Measurements from ENCODE around the gene PAXX. TPM values are rescaled to one million over a fixed set of nuclear protein-coding genes. Genes with fewer than 3 reads are reported as not detected.

Gene PAXX
- total RNA-seq, 5 donors from 2014 or later (not counting 1 experiment from before 2014, with no cell fraction given) = 81.3 to 173 (median 127) TPM

GRCh38 chr9:137009938-137010732 lies 17.9 kb downstream of the PAXX start:
- no peak overlapping the region for H3K4me3 Mint-ChIP-seq
- Histone ChIP-seq H3K36me3 (ENCODE audit: control insufficient read depth in 2 of 2, extremely low read depth in 1 of 2, insufficient read depth in 1 of 2, low read length in 1 of 2) (peaks cover 0 to 31% of the 10 kb centered on the region in 2 donors), H3K27me3 (replicated peaks in 1 of 2; ENCODE audit: control insufficient read depth in 2 of 2, extremely low read depth in 1 of 2, insufficient read depth in 2 of 2, low read length in 1 of 2) (no peaks in the 10 kb centered on the region), H3K9me3 (no peaks in the 10 kb centered on the region), H3K4me1 (ENCODE audit: control insufficient read depth in 1 of 2, extremely low read depth in 1 of 2, insufficient read depth in 2 of 2, low read length in 2 of 2) (peaks cover 0 to 15% of the 10 kb centered on the region in 2 experiments), H3K27ac (ENCODE audit: low read length) (no peak overlapping the region), H3K4me3 (ENCODE audit: control insufficient read depth in 1 of 2, extremely low read depth in 1 of 2, low read length in 1 of 2) (no peak overlapping the region)
- no peak overlapping the region for H3K27ac Mint-ChIP-seq
- no peaks in the 10 kb centered on the region for H3K27me3 Mint-ChIP-seq
- no peak for DNase-seq
- H3K36me3 Mint-ChIP-seq = peaks cover 6% of the 10 kb centered on the region
- no peak for ATAC-seq (replicated peaks in 1 of 4)
- ChIA-PET CTCF (no interaction called here), POLR2A (interaction anchor here in 1 of 2 donors (0.5 kb wide), 1 partner anchor 44 kb away, joined by 3 read pairs; no protein-coding TSS in a partner anchor)
- H3K9me3 Mint-ChIP-seq = no peaks in the 10 kb centered on the region
- H3K4me1 Mint-ChIP-seq = peaks cover 0 to 3% (median 0%) of the 10 kb centered on the region in 3 donors
- WGBS (ENCODE audit: insufficient coverage) = 95% methylated on average over 41 of the region's 49 CpGs

- Mint-ChIP-seq H3K4me1 (peaks cover 0 to under 1% (median 0%) of the 10 kb centered on the region in 3 donors), H3K36me3 (peaks cover 10% of the 10 kb centered on the region), H3K27me3 (no peaks in the 10 kb centered on the region), H3K4me3 (no peak overlapping the region), H3K9me3 (no peaks in the 10 kb centered on the region), H3K27ac (no peak overlapping the region)
- no peaks in the 10 kb centered on the region for H3K27me3 ChIP-seq (replicated peaks in 1 of 2; ENCODE audit: control insufficient read depth in 2 of 2, extremely low read depth in 1 of 2, insufficient read depth in 2 of 2, low read length in 1 of 2)
- DNase-seq (no peak), ATAC-seq (replicated peaks in 1 of 4) (no peak)
- ChIA-PET POLR2A (no interaction called here), CTCF (interaction anchor here (0.5 to 0.6 kb wide), 2 partner anchors 14 to 33 kb away, joined by 3 to 5 read pairs; no protein-coding TSS in a partner anchor)
- H3K9me3 ChIP-seq = no peaks in the 10 kb centered on the region
- no peak overlapping the region for H3K4me3 ChIP-seq (ENCODE audit: control insufficient read depth in 1 of 2, extremely low read depth in 1 of 2, low read length in 1 of 2)
- H3K27ac ChIP-seq (ENCODE audit: low read length) = no peak overlapping the region
- peaks cover 0 to 40% of the 10 kb centered on the region in 2 donors for H3K36me3 ChIP-seq (ENCODE audit: control insufficient read depth in 2 of 2, extremely low read depth in 1 of 2, insufficient read depth in 1 of 2, low read length in 1 of 2)
- 94% methylated on average over 20 of the region's 24 CpGs for WGBS (ENCODE audit: insufficient coverage)
- peaks cover 0 to 12% of the 10 kb centered on the region in 2 experiments for H3K4me1 ChIP-seq (ENCODE audit: control insufficient read depth in 1 of 2, extremely low read depth in 1 of 2, insufficient read depth in 2 of 2, low read length in 2 of 2)
Observed at GRCh38 chr9:137011156-137011555, 18.9 kb downstream of the PAXX start.

- Mint-ChIP-seq H3K27me3 (no peaks in the 10 kb centered on the region), H3K36me3 (peaks cover 14% of the 10 kb centered on the region)
Observed at GRCh38 chr9:137011907-137012675, 19.9 kb downstream of the PAXX start.

GRCh38 chr9:137012694-137013570 lies 20.7 kb downstream of the PAXX start:
- POLR2A ChIA-PET = no interaction called here
- no peaks in the 10 kb centered on the region for H3K4me1 Mint-ChIP-seq
- Histone ChIP-seq H3K4me3 (ENCODE audit: control insufficient read depth in 1 of 2, extremely low read depth in 1 of 2, low read length in 1 of 2) (no peak overlapping the region), H3K9me3 (no peaks in the 10 kb centered on the region), H3K27ac (ENCODE audit: low read length) (no peak overlapping the region), H3K27me3 (replicated peaks in 1 of 2; ENCODE audit: control insufficient read depth in 2 of 2, extremely low read depth in 1 of 2, insufficient read depth in 2 of 2, low read length in 1 of 2) (no peaks in the 10 kb centered on the region), H3K4me1 (ENCODE audit: control insufficient read depth in 1 of 2, extremely low read depth in 1 of 2, insufficient read depth in 2 of 2, low read length in 2 of 2) (peaks cover 0 to 4% of the 10 kb centered on the region in 2 experiments), H3K36me3 (ENCODE audit: control insufficient read depth in 2 of 2, extremely low read depth in 1 of 2, insufficient read depth in 1 of 2, low read length in 1 of 2) (peaks cover 6 to 52% of the 10 kb centered on the region in 2 donors)
- 96% methylated on average over 44 of the region's 67 CpGs for WGBS (ENCODE audit: insufficient coverage)
- ATAC-seq (replicated peaks in 1 of 4) (no peak), DNase-seq (no peak)
- no peaks in the 10 kb centered on the region for H3K27me3 Mint-ChIP-seq
- H3K36me3 Mint-ChIP-seq = peaks cover 14% of the 10 kb centered on the region
- CTCF ChIA-PET = no interaction called here
- H3K4me3 Mint-ChIP-seq = no peak overlapping the region
- no peak overlapping the region for H3K27ac Mint-ChIP-seq
- no peaks in the 10 kb centered on the region for H3K9me3 Mint-ChIP-seq

More at GRCh38 chr9:137011907-137012675, 19.9 kb downstream of the PAXX start:
- Mint-ChIP-seq H3K9me3 (no peaks in the 10 kb centered on the region), H3K4me3 (no peak overlapping the region), H3K4me1 (no peaks in the 10 kb centered on the region), H3K27ac (no peak overlapping the region)
- Histone ChIP-seq H3K27ac (ENCODE audit: low read length) (no peak overlapping the region), H3K4me1 (ENCODE audit: control insufficient read depth in 1 of 2, extremely low read depth in 1 of 2, insufficient read depth in 2 of 2, low read length in 2 of 2) (peaks cover 0 to 4% of the 10 kb centered on the region in 2 experiments), H3K4me3 (ENCODE audit: control insufficient read depth in 1 of 2, extremely low read depth in 1 of 2, low read length in 1 of 2) (no peak overlapping the region), H3K36me3 (ENCODE audit: control insufficient read depth in 2 of 2, extremely low read depth in 1 of 2, insufficient read depth in 1 of 2, low read length in 1 of 2) (peaks cover 2 to 48% of the 10 kb centered on the region in 2 donors), H3K27me3 (replicated peaks in 1 of 2; ENCODE audit: control insufficient read depth in 2 of 2, extremely low read depth in 1 of 2, insufficient read depth in 2 of 2, low read length in 1 of 2) (no peaks in the 10 kb centered on the region), H3K9me3 (no peaks in the 10 kb centered on the region)
- no peak for DNase-seq
- WGBS (ENCODE audit: insufficient coverage) = 93% methylated on average over 24 of the region's 39 CpGs
- ChIA-PET POLR2A (interaction anchor here in 1 of 2 donors (0.5 kb wide), 1 partner anchor 554 kb away, joined by 7 read pairs; no protein-coding TSS in a partner anchor), CTCF (interaction anchor here (0.5 to 0.6 kb wide), 2 partner anchors 13 to 34 kb away, joined by 3 to 5 read pairs; no protein-coding TSS in a partner anchor)
- no peak for ATAC-seq (replicated peaks in 1 of 4)

- Mint-ChIP-seq H3K4me1 (no peaks in the 10 kb centered on the region), H3K4me3 (no peak overlapping the region), H3K27me3 (no peaks in the 10 kb centered on the region), H3K36me3 (peaks cover 14% of the 10 kb centered on the region), H3K27ac (no peak overlapping the region), H3K9me3 (no peaks in the 10 kb centered on the region)
- CTCF ChIA-PET = no interaction called here
- H3K36me3 ChIP-seq (ENCODE audit: control insufficient read depth in 2 of 2, extremely low read depth in 1 of 2, insufficient read depth in 1 of 2, low read length in 1 of 2) = peaks cover 6 to 51% of the 10 kb centered on the region in 2 donors
- WGBS (ENCODE audit: insufficient coverage) = 94% methylated on average over 14 of the region's 20 CpGs
- no peak for DNase-seq
- no peaks in the 10 kb centered on the region for H3K27me3 ChIP-seq (replicated peaks in 1 of 2; ENCODE audit: control insufficient read depth in 2 of 2, extremely low read depth in 1 of 2, insufficient read depth in 2 of 2, low read length in 1 of 2)
- no peak for ATAC-seq (replicated peaks in 1 of 4)
- H3K27ac ChIP-seq (ENCODE audit: low read length) = no peak overlapping the region
- peaks cover 0 to 4% of the 10 kb centered on the region in 2 experiments for H3K4me1 ChIP-seq (ENCODE audit: control insufficient read depth in 1 of 2, extremely low read depth in 1 of 2, insufficient read depth in 2 of 2, low read length in 2 of 2)
- POLR2A ChIA-PET = no interaction called here
- no peaks in the 10 kb centered on the region for H3K9me3 ChIP-seq
- no peak overlapping the region for H3K4me3 ChIP-seq (ENCODE audit: control insufficient read depth in 1 of 2, extremely low read depth in 1 of 2, low read length in 1 of 2)
Observed at GRCh38 chr9:137013571-137013940, 21.3 kb downstream of the PAXX start.

GRCh38 chr9:137014166-137014565 lies 21.9 kb downstream of the PAXX start:
- peaks cover 14% of the 10 kb centered on the region for H3K36me3 Mint-ChIP-seq
- Histone ChIP-seq H3K27ac (ENCODE audit: low read length) (no peak overlapping the region), H3K27me3 (replicated peaks in 1 of 2; ENCODE audit: control insufficient read depth in 2 of 2, extremely low read depth in 1 of 2, insufficient read depth in 2 of 2, low read length in 1 of 2) (no peaks in the 10 kb centered on the region), H3K9me3 (no peaks in the 10 kb centered on the region), H3K4me3 (ENCODE audit: control insufficient read depth in 1 of 2, extremely low read depth in 1 of 2, low read length in 1 of 2) (no peak overlapping the region), H3K36me3 (ENCODE audit: control insufficient read depth in 2 of 2, extremely low read depth in 1 of 2, insufficient read depth in 1 of 2, low read length in 1 of 2) (peaks cover 6 to 50% of the 10 kb centered on the region in 2 donors), H3K4me1 (ENCODE audit: control insufficient read depth in 1 of 2, extremely low read depth in 1 of 2, insufficient read depth in 2 of 2, low read length in 2 of 2) (peaks cover 0 to 4% of the 10 kb centered on the region in 2 experiments)
- no peaks in the 10 kb centered on the region for H3K9me3 Mint-ChIP-seq
- no peaks in the 10 kb centered on the region for H3K4me1 Mint-ChIP-seq
- DNase-seq (no peak), ATAC-seq (replicated peaks in 1 of 4) (no peak)
- no peak overlapping the region for H3K4me3 Mint-ChIP-seq
- no peak overlapping the region for H3K27ac Mint-ChIP-seq
- no peaks in the 10 kb centered on the region for H3K27me3 Mint-ChIP-seq
- POLR2A ChIA-PET = no interaction called here
- CTCF ChIA-PET = no interaction called here
- 89% methylated on average over 22 of the region's 23 CpGs for WGBS (ENCODE audit: insufficient coverage)
